Daoy (cell line): ENCODE measurements around the gene ATG4B. TPM values are rescaled to one million over a fixed set of nuclear protein-coding genes. Genes with fewer than 3 reads are reported as not detected.

ENCODE experiments used
- DNase-seq: peaks from one replicate; pipeline ENCODE4 v3.0.0-alpha.2; 2015; ENCODE audit warnings: low read depth
- total RNA-seq: library from RNA; depleted of rRNA; stranded (reverse); fragments of >200 nt; shearing (Covaris generic); gene quantifications from 2 replicates; pipeline ENCODE4 v1.2.3, GENCODE V29; 2014

The ATG4B gene
- total RNA-seq, 1 experiment from 2014 or later, result 72.9 TPM

DNA sequence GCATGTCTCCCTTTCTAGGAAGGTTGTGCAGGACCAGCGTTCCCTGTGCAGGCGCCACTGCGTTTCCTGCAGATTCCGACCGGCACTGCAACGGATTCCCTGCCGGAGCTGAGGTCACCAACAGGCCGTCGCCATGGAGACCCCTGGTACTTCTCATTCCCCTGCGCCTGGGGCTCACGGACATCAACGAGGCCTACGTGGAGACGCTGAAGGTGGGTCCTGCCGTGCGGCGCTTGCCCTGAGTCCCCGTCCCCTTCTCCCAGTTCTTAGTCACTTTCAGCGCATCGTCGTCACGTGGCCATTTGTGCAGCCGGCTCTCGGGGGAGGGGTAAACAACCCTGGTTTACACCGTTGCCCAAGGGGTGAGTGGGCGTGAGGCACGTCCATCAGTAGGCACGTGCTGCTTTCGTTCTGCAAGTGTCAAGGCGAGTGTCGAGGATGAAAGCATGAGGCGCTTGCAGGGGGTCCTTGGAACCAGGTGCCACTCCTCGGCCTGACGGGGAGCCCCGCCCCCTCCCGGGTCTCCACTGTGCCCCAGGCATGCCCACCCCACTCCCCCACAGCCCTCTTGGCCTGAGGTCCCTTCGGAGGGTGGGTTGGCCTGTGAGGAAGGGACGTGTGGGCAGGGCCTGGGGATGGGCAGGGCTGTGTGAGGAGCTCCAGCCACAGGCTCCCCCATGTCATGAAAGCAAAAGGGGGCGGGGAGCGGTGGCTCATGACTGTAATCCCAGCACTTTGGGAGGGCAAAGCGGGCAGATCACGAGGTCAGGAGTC, 29.3 kb downstream of the ATG4B start:
- DNase-seq, result no peak

DNA sequence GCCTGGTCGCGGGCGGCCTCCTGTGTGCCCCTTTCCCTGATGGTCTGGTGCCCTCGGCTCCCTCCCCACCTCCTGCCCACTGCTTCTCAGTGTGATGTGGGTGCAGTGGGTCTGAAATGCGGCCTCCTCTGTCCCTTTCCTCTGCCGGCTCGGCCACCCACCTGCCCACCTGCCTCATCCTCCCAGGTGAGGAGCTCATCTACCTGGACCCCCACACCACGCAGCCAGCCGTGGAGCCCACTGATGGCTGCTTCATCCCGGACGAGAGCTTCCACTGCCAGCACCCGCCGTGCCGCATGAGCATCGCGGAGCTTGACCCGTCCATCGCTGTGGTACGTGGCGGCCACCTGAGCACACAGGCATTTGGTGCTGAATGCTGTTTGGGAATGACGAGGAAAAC, 30.9 kb downstream of the ATG4B start:
- DNase-seq, result no peak

DNA sequence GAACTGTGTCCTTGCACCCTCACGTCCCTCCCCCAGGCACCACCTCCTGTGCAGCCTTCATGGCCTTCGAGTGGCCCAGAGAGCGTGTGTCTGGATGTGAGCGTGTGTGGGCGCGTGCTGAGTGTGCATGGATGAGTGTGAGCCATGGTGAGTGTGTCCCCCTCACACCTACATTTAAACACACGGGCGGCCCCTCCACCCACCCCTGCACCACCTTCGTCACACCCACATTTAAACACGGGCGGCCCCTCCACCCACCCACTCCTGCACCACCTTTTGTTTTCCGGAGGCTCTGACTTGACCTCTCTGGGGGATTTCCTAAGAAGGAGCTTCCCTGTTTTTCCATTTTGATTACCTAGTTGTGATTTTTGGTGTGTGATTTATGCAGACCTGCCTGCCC, 31.3 kb downstream of the ATG4B start:
- DNase-seq, result no peak

DNA sequence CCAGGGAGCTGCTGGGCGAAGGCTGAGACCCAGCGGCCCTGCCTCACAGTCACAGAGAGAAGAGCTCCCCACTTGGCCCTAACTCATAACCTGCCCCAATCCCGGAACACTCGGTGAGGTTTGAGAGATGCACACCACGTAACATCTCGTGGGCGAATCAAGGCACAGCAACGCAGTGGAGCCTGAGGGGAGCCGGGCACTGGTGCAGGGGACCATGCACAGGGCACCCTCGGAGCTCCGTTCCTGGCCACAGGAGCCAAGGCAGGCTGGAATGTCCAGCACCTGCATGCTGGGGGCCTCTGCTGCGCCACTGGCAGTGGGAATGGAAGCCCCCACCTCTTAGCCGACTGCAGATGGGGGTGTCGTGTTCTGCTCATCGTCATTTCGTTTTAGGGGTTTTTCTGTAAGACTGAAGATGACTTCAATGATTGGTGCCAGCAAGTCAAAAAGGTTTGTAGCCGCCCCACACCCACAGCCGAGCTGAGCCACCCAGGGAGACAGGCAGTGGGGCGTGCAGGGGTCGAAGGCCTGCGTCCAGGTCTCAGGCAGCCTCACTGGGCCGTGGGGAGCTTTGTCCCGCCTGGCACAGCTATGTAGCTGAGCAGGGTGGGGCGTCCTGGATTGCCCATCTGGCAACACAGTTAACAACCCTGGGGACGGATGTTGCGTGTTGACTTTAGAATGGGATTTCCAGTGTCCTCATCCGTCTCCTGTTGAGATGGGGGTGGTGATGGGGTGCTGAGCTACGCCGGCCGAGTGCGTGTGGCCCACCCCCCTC, 33.0 kb downstream of the ATG4B start:
- no peak for DNase-seq

DNA sequence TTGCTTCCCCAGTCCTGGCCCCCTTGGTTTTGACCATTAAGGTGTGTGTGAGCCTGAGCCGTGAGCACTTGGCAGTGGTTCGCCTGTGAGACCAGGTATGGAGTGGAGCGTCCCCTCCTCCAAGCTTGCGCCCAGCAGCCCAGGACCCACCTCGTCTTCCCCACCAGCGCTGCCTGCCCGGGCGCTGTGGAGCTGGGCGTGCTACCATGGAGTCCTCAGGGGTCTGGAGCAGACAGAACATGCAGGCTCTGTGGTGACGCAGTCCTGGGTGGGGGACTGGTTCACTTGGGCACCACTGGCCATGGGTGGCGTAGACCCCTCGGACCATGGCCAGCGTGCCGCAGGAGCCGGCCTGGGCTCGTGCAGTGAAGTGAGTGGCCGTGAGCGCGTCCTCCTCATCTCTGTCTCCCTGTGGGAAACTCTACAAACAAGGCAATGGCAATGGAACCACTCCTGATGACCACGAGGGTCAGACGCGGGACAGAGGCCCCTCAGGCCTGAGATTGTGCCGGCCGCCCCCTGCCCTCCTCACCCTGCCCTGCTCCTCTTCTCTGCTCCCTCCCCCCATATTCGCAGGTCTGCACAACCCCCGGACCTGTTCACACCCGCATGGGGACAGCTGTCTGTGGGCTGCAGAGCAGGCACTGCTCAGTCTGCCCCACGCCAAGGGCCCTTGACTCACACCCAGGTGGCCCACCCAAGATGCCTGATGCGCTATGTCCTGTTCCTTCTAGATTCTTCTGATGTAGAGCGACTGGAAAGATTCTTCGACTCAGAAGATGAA, 34.2 kb downstream of the ATG4B start:
- no peak for DNase-seq

DNA sequence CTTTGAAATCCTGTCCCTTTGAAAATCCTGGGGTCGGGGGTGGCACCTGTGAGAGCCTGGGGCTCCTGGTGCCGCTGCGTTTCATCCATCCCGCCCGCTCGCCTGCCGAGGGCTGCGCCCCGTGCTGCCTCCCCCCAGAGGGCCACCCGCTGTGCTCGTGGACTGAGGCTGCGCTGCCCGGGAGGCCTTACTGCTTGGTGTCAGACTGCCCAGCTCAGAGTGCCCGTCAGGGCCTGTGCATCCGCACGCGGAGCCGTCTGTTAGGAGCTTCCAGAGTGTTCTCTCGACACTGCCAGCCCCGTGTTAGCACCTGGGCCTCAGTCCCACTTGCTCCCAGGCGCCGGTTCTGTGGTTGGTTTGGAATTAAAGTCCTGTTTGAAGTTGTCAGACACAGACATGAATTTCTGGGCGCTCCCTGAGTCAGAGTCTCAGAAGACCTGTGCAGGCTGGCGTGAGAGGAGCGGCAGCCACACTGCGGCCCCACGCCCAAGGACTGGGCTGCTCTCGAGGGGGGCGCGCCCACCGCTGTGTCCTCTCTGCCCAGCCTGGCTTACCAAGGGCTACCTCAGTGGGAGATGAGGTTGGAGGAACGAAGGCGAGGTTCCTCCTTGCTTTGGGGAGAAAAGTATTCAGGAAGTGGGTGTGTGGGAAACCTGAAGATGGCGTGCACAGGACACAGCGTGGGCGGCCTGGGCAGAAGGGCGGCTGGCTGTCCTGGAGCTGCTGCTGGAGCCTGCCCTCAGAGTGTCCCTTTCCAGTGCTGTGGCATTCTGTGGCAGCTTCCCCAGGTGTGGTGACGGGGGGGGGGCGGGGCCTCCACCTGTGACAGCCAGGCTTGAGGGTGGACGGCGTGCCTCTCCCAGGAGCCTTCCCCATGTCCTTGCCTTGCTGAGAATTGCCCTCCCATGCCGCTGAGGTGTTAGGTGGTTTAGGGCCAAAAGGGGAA, 35.0 kb downstream of the ATG4B start:
- no peak for DNase-seq

DNA sequence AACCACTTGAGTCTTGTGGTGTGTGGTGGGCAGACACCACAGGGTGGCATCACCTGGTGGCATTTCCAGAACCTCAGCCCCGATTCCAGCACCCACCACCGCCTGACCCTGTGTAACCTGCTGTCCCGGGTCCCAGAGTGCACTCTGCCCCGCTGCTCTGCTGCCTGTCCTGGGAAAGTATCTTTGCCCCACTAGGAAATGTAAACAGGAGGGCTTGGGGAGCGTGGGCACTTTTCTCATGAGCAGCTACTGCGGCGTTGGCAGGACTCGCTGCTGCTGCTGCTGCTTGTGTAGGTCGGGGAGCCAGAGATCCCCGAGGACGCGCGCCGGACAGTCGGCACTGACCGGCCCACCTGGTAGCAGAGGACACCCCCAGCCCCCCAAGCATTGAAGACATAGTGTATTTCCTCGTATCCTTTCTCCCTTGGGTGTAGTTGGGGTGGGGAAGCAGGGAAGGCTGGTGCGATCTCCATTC, 35.7 kb downstream of the ATG4B start:
- DNase-seq, result no peak

DNA sequence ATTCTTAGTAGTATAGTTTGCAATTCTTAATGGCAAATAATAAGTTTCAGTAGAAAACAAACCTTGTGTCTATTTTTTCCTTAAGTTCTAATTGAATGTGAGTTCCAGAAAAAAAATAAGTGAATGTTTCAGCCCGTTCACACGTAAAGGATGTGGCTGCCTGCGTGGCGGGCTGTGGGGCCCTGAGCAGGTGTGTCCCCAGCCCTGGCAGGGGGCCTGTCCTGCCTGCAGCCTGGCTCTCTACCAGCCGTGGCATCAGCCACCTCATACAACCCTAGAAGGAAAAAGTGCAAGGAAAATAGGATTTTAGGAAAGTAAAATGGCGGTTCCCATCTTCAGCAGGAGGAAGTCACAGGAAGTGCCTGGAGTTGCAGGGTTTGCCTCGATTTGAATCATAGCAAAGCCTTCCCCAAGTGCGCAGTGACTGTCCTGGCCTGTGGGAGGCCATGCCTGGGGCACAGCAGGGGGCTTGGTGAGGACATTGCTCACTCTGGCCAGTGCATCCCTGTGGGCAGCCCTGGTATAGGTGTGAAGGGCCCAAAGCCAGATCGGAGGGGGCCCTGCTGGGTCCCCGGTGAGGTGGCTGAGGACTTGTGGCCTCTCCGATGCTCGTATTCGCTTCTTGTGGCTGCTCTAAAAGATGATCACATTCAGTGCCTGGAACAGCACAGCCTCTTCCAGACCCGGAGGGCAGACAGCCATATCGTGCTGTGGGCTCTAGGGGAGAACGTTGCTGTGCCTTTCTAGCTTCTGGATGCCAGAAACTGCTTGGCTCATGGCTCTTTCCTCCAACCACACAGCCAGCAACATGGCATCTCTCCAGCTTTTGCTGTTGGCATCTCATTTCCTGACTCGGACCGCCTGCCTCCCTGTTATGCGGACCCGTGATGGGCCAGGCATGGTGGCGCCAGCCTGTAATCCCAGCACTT, 36.6 kb downstream of the ATG4B start:
- peak; percentile 58 for DNase-seq

DNA sequence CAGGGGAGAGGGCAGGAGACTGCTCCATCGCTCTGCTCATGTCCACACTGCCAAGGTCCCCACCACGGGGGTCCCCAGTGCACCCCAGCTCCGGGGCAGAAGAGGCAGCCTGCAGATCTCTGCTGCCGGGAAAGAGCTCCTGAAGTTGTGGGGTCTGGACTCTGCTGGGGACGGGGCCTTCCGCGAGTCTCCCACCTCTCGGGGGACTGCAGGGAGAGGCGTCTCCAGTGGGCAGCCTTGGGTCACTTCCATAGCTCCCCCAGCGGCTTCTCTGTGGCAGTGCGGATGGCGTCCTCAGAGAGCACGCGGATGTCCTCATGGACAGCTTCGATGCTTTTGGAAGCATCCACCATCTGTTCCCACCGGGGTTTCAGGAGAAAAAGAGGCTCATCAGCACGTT, 38.4 kb downstream of the ATG4B start:
- DNase-seq, result no peak

DNA sequence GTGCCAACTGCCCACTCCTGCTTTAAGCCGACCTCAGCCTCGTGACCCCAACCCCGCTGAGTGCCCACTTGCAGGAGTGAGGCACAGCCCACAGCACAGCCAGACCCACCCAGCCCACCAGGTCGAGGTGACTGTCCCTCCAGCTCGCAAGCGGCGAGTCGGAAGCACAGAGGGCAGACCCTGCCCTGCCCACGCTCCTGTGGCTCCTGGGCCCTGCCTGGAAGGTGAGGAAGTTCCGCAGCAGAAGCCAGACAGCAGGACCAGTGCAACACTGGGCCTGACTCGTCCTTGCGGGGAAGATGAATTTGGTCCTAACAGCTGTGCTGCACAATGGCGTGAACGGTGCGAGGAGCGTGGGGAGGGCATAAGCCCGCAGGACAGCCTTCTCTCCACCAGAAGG, 39.2 kb downstream of the ATG4B start:
- DNase-seq, result no peak

DNA sequence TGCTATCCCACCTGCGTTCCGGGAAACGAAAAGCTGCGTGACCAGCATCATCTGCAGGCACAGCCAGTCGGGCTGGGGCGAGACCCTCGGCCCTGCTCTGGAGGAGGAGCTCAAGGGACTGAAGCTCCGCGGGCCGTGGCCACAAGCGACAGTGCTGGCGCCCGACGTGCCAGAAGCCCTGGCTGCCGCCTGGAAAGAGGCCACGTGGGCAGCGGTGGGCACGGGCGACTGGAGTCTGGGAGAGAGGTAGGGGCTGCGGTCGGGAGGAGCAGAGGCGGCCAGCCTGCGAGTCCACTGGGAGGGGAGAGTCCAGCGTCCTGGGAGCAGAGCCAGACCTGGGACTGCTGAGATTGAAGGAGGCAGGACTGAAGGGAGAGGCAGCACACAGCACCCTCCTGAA, 39.9 kb downstream of the ATG4B start:
- no peak for DNase-seq

DNA sequence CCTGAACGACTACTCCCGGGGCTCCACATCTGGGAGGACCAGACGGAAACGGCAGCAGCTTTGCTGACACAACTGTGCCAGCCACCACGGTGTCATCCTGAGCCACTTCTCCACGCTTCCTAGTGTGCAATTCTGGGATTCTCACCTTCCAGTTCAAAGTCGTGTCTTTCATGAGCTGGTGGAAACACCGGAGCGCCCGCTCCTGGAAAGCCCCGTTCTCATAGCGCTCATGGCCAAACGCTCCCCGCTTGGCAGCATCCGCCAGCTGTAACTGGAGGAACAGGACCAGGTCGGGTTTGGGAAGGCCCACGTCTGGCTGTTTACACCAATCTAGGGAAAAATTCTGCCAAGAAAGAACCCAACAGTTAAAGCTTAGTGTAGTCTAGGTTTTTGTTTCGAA, 40.8 kb downstream of the ATG4B start:
- no peak for DNase-seq

DNA sequence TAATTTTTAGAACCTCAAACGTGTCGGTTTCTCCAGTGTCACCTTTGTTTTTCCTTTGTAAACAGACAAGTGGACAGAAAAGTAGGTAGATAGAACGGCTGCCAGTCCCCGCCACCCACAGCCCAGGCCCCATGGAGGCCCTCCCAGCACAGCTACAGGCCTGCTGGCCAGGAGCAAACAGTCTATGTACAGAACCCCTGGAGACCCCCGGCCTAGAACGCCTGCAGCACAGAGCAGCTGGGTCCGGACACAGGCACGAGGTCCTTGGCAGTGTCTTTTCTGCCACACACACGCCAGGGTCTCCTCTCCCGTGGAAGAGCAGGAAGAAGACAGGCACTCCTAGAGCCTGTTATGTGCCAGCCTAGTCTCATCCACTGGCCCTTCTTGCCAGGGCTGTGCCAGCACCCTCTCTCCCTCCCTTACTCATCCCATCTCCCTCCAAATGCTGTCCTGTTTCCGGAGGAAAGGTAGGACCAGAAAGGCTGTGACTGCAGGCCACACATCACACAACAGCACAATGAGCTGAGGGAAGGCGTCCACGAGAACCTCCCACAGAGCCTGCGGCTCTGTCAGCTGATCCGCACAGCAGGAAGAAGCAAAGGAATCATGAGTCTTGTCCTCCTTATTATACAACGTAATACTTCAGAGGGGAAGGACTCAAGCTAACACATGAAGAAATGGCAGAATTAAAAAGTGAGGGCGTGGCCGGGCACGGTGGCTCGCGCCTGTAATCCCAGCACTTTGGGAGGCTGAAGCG, 41.5 kb downstream of the ATG4B start:
- DNase-seq, result no peak

DNA sequence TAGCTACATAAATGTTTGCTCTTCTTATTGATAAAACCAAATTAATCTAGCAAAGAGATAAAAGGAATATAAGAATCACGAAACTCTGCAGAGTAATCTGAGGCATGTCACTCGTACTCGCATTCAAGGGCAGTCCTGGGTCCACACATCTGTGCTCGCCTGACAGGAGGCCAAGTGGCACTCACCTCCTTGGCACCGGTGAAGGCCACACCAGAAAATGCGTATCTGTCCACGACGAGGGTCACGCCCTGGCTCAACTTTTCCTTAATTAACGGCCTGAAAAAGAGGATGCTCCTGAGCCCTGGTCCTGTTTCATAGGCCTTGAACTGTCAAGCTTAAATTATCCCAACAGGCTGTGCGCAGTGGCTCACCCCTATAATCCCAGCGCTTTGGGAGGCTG, 42.6 kb downstream of the ATG4B start:
- no peak for DNase-seq

DNA sequence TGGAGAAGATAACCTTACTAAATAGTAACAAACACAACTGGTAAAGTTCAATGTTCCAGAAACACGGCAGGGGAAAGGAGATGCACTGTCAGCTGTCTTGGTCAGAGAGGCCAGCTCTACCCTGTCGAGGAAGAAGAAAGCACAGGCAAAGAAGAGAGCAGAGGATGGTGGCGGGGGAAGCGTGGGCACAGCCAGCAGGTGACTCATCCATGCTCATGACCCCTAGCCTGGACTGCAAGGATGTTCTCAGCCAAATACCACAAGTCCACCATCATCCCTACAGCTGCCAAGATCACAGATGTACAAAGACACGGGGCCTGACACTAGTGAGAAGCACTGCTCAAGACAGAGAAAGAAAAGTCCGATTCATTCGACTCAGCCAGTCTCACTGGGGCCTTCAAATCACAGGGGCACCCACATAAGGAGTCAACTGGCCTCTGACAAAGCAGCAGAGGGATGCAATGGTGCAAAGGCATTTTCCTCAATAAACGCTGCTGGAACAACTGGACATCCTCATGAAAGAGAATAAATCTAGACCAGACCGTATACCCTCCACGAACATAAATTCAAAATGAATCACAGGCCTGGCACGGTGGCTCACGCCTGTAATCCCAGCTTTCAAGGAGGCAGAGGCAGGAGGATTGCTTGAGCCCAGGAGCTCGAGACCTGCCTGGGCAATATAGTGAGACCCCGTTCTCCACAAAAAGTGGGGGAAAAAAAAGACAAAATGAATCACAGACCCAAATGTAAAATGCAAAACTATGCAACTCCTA, 43.5 kb downstream of the ATG4B start:
- DNase-seq, result peak; percentile 90

DNA sequence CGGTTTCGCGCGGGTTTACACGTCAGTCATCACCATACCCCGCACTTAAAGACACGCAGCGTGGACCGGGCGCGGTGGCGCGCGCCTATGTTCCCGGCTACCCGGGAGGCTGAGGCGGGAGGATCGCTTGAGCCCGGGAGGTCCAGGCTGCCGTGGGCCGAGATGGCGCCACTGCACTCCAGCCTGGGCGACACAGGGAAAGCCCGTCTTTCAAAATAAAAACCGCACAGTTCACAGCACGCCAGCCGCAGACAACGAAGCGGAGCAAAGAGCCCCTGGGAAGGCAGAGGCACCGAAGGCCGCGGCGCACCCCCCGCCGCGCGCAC, 48.8 kb downstream of the ATG4B start:
- DNase-seq, result no peak

DNA sequence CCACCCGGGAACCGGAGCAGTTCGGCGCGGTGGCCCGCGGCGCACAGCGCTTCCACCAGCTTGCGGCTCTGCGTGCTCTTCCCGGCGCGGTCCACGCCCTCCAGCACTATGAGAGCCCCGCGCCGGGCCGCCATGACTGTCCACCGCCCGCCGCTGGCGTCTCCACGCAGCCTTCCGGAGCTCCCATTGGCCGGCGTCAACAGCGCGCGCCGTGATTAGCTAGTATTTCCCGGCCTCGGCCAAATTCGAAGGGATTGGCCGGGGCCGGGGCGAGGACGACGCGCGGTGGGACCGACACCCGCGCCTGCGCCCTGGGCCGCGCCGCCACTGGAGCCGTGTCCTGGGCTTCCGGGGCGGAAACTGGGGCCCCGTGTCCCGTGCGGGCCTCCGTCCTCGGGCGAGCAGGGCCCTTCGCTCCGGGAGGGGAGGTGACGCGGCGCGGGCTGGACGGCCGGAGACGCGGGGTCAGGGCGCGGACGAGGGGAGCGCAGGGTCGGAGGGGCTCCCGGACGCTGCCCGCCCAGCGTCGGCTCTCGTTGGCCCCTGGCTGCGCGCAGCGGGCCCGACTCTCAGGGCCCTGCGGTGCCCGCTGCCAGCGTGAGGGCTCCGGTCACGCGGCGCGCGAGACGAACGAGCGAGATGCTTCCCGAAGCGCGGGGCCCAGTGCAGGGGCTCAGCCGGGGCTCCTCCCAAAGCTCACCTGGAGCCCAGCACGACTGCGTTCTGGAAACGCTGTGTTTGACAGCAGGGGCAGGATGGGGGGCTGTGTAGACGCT, 49.3 kb downstream of the ATG4B start, which contains the start of gene DTYMK:
DTYMK (minus strand) TSS at position 166 of the 776 bp plus-strand sequence; CDS start at position 134, 32 bp downstream.
- DNase-seq, result peak; percentile 98

DNA sequence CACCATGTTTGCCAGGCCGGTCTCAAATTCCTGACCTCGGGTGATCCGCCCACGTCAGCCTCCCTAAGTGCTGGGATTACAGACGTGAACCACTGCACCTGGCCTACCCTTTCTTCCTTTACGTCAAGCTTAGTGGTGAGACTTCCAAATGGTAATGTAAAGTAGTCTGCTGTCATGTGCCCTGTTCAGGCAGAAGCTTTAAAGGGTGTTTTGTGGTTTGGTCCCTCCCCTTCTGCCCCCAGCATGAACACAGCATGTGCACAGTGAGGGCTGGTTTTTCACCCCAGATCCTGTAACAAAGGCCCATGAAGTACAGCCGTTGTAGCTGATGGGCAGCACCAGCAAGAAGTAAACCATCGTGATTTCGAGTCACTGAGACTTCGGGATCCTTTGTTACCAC, 51.8 kb downstream of the ATG4B start:
- DNase-seq, result no peak
